ENCODE measurements around the gene IRF3.
"Not testable (repeated sequence)": the region's sequence is repeated elsewhere in the genome, so short reads cannot be mapped to it uniquely, and the experiment has no call there.

The IRF3 gene

GRCh38 chr19:49617860-49618259, 47.8 kb downstream of the IRF3 start:
- DNase-seq (ENCODE audit: low read depth in 2 of 2): not testable (repeated sequence)

- no peak for DNase-seq (ENCODE audit: low read depth in 2 of 2)
Observed at GRCh38 chr19:49616945-49617344, 48.7 kb downstream of the IRF3 start.

- DNase-seq (ENCODE audit: low read depth in 2 of 2): no peak
Observed at GRCh38 chr19:49616532-49616931, 49.1 kb downstream of the IRF3 start.

GRCh38 chr19:49615861-49616260, 49.8 kb downstream of the IRF3 start:
- no peak for DNase-seq (ENCODE audit: low read depth in 2 of 2)

- no peak for DNase-seq (ENCODE audit: low read depth in 2 of 2)
Observed at GRCh38 chr19:49614096-49614833, 51.4 kb downstream of the IRF3 start.

GRCh38 chr19:49613374-49613773, 52.3 kb downstream of the IRF3 start:
- DNase-seq (ENCODE audit: low read depth in 2 of 2): no peak
